Loucy (cell line): Measurements from ENCODE around the gene VAV2.

Source experiments
- EZH2phosphoT487 ChIP-seq: fragments of 200-600 bp; IDR thresholded peaks from 2 replicates; pipeline ENCODE4 v1.6.1; 2018; ENCODE audit warnings: antibody characterized with exemption, mild to moderate bottlenecking, moderate library complexity, borderline replicate concordance
- TF ChIP-seq, protein P1 (sequence below): fragments of 200-600 bp; sonication (generic); conservative IDR thresholded peaks from 2 replicates; pipeline ENCODE4 v1.5.1; 2014; ENCODE audit warnings: mild to moderate bottlenecking, antibody characterized with exemption, low read length

DNA sequence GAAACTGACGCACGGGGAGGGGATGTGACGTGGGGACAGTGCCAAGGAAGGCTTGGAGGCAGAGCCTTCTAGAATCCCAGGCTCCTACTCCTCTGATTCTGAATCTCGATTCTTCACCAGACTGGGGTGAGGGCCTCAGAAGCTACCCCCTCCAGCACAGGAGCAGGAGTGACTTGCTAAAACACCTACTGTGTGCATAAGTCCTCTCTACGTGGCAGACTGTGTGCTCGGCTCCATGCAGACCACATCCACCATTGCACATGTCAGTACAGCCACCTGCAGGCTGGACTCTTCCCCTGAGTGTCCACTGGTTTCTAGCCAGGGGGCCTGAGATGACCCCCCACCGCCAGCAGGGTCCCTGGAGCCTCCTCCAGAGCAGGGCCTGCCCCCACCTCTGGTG, 182.8 kb downstream of the VAV2 start:
- TF ChIP-seq, protein P1, sequence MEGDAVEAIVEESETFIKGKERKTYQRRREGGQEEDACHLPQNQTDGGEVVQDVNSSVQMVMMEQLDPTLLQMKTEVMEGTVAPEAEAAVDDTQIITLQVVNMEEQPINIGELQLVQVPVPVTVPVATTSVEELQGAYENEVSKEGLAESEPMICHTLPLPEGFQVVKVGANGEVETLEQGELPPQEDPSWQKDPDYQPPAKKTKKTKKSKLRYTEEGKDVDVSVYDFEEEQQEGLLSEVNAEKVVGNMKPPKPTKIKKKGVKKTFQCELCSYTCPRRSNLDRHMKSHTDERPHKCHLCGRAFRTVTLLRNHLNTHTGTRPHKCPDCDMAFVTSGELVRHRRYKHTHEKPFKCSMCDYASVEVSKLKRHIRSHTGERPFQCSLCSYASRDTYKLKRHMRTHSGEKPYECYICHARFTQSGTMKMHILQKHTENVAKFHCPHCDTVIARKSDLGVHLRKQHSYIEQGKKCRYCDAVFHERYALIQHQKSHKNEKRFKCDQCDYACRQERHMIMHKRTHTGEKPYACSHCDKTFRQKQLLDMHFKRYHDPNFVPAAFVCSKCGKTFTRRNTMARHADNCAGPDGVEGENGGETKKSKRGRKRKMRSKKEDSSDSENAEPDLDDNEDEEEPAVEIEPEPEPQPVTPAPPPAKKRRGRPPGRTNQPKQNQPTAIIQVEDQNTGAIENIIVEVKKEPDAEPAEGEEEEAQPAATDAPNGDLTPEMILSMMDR = no peak
- TF ChIP-seq EZH2phosphoT487 = no peak
